ENCODE measurements around the gene ZNF468. TPM values are rescaled to one million over a fixed set of nuclear protein-coding genes. Genes with fewer than 3 reads are reported as not detected.
"Not testable (repeated sequence)": the region's sequence is repeated elsewhere in the genome, so short reads cannot be mapped to it uniquely, and the experiment has no call there.

The ZNF468 gene
- total and polyA plus RNA-seq, 2 donors (not counting 1 experiment from before 2014, with no cell fraction given): 12.6 to 35.3 TPM

GRCh38 chr19:52901842-52902241 lies 44.4 kb upstream of the ZNF468 start:
- Mint-ChIP-seq H3K27me3 (no peaks in the 10 kb centered on the region), H3K27ac (no peak overlapping the region), H3K4me1 (peaks cover 19% of the 10 kb centered on the region), H3K9me3 (ENCODE audit: insufficient read depth) (peaks cover 8% of the 10 kb centered on the region), H3K4me3 (no peak overlapping the region)
- DNase-seq (no peak), ATAC-seq (ENCODE audit: low read depth) (no peak)
- Histone ChIP-seq H3K4me1 (ENCODE audit: control insufficient read depth in 2 of 2, insufficient read depth in 2 of 2, low read length in 2 of 2) (peaks cover under 1 to 19% of the 10 kb centered on the region in 2 donors), H3K4me2 (replicated peaks; ENCODE audit: low read depth, low read length, poor library complexity, severe bottlenecking) (no peak overlapping the region), H3K27me3 (replicated peaks in 1 of 4; ENCODE audit: control extremely low read depth in 1 of 4, control insufficient read depth in 3 of 4, insufficient read depth in 4 of 4, low read length in 3 of 4) (no peaks in the 10 kb centered on the region), H3K4me3 (ENCODE audit: control extremely low read depth in 1 of 5, extremely low read depth in 1 of 5, insufficient read depth in 1 of 5, low read depth in 2 of 5, low read length in 4 of 5) (no peak overlapping the region), H3K9ac (ENCODE audit: low read length) (no peak overlapping the region), H3K79me2 (ENCODE audit: control insufficient read depth, insufficient read depth, low read length) (peaks cover 11% of the 10 kb centered on the region), H3K27ac (ENCODE audit: low read length in 2 of 2) (no peak overlapping the region), H3K36me3 (replicated peaks in 1 of 2; ENCODE audit: control extremely low read depth in 1 of 2, control insufficient read depth in 1 of 2, extremely low read depth in 1 of 2, insufficient read depth in 2 of 2, low read length in 1 of 2) (peaks cover under 1 to 5% of the 10 kb centered on the region in 2 experiments), H4K20me1 (ENCODE audit: control insufficient read depth, insufficient read depth, low read length, poor library complexity, severe bottlenecking) (no peaks in the 10 kb centered on the region), H3K9me3 (ENCODE audit: control extremely low read depth in 1 of 3, control insufficient read depth in 2 of 3, insufficient read depth in 1 of 3, low read length in 2 of 3) (peaks cover 1 to 17% (median 3%) of the 10 kb centered on the region in 3 donors), H2AFZ (ENCODE audit: insufficient read depth, low read depth, low read length, poor library complexity, severe bottlenecking) (no peak overlapping the region)
- intact Hi-C loops (cut with micrococcal nuclease): no loop called here
- WGBS (ENCODE audit: insufficient coverage): no CpG with 5 or more reads among the region's 3 CpGs
- POLR2A ChIA-PET: no interaction called here
- TF ChIP-seq, protein P1, sequence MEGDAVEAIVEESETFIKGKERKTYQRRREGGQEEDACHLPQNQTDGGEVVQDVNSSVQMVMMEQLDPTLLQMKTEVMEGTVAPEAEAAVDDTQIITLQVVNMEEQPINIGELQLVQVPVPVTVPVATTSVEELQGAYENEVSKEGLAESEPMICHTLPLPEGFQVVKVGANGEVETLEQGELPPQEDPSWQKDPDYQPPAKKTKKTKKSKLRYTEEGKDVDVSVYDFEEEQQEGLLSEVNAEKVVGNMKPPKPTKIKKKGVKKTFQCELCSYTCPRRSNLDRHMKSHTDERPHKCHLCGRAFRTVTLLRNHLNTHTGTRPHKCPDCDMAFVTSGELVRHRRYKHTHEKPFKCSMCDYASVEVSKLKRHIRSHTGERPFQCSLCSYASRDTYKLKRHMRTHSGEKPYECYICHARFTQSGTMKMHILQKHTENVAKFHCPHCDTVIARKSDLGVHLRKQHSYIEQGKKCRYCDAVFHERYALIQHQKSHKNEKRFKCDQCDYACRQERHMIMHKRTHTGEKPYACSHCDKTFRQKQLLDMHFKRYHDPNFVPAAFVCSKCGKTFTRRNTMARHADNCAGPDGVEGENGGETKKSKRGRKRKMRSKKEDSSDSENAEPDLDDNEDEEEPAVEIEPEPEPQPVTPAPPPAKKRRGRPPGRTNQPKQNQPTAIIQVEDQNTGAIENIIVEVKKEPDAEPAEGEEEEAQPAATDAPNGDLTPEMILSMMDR (IDR thresholded peaks at IDR 0.05): no peak
- no peak for TF ChIP-seq EZH2 (IDR thresholded peaks at IDR 0.05; ENCODE audit: borderline replicate concordance, insufficient read depth, low read depth, low read length, poor library complexity, severe bottlenecking)
- CTCF ChIA-PET: no interaction called here

GRCh38 chr19:52898596-52898995 lies 41.2 kb upstream of the ZNF468 start:
- H3K4me2 ChIP-seq (replicated peaks; ENCODE audit: low read depth, low read length, poor library complexity, severe bottlenecking); ATAC-seq (ENCODE audit: low read depth); H3K27ac ChIP-seq (ENCODE audit: low read length in 2 of 2); H3K27me3 ChIP-seq (replicated peaks in 1 of 4; ENCODE audit: control extremely low read depth in 1 of 4, control insufficient read depth in 3 of 4, insufficient read depth in 4 of 4, low read length in 3 of 4); H3K4me3 ChIP-seq (ENCODE audit: control extremely low read depth in 1 of 5, extremely low read depth in 1 of 5, insufficient read depth in 1 of 5, low read depth in 2 of 5, low read length in 4 of 5); DNase-seq; H3K9me3 Mint-ChIP-seq (ENCODE audit: insufficient read depth); H3K27ac Mint-ChIP-seq; H3K9ac ChIP-seq (ENCODE audit: low read length); H3K27me3 Mint-ChIP-seq; CTCF ChIA-PET; POLR2A ChIA-PET; H3K36me3 ChIP-seq (replicated peaks in 1 of 2; ENCODE audit: control extremely low read depth in 1 of 2, control insufficient read depth in 1 of 2, extremely low read depth in 1 of 2, insufficient read depth in 2 of 2, low read length in 1 of 2); H4K20me1 ChIP-seq (ENCODE audit: control insufficient read depth, insufficient read depth, low read length, poor library complexity, severe bottlenecking): not testable (repeated sequence)
- Mint-ChIP-seq H3K4me1 (peaks cover 15% of the 10 kb centered on the region), H3K4me3 (peak overlapping the region; percentile 3)
- Histone ChIP-seq H2AFZ (ENCODE audit: insufficient read depth, low read depth, low read length, poor library complexity, severe bottlenecking) (peak overlapping the region; percentile 87), H3K9me3 (ENCODE audit: control extremely low read depth in 1 of 3, control insufficient read depth in 2 of 3, insufficient read depth in 1 of 3, low read length in 2 of 3) (peaks cover 0 to 10% (median 0%) of the 10 kb centered on the region in 3 donors), H3K4me1 (ENCODE audit: control insufficient read depth in 2 of 2, insufficient read depth in 2 of 2, low read length in 2 of 2) (peaks cover 5 to 17% of the 10 kb centered on the region in 2 donors), H3K79me2 (ENCODE audit: control insufficient read depth, insufficient read depth, low read length) (peaks cover 32% of the 10 kb centered on the region)
- WGBS (ENCODE audit: insufficient coverage): 93% methylated on average over 7 of the region's 10 CpGs
- intact Hi-C loops (cut with micrococcal nuclease): loop anchor here (5.0 kb wide), 1 partner anchor 299 kb away; no protein-coding TSS in a partner anchor
